Renal cortical epithelial cell (primary cell): Measurements from ENCODE around the gene RHOH. TPM values are rescaled to one million over a fixed set of nuclear protein-coding genes. Genes with fewer than 3 reads are reported as not detected.
A peak's percentile ranks its signal among the peaks of the same experiment; 100 is the strongest.
"Not testable (repeated sequence)": the region's sequence is repeated elsewhere in the genome, so short reads cannot be mapped to it uniquely, and the experiment has no call there.

ENCODE experiments used
- DNase-seq: peaks from one replicate; pipeline ENCODE4 v3.0.0-alpha.2; 2011; ENCODE audit warnings: low read depth
- total RNA-seq: library from RNA; depleted of rRNA; stranded (reverse); fragments of >200 nt; gene quantifications from 2 replicates; pipeline ENCODE4 v1.2.3, GENCODE V29; 2014

Gene RHOH, protein sequence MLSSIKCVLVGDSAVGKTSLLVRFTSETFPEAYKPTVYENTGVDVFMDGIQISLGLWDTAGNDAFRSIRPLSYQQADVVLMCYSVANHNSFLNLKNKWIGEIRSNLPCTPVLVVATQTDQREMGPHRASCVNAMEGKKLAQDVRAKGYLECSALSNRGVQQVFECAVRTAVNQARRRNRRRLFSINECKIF
- total RNA-seq, result not detected in 2 replicates

DNA sequence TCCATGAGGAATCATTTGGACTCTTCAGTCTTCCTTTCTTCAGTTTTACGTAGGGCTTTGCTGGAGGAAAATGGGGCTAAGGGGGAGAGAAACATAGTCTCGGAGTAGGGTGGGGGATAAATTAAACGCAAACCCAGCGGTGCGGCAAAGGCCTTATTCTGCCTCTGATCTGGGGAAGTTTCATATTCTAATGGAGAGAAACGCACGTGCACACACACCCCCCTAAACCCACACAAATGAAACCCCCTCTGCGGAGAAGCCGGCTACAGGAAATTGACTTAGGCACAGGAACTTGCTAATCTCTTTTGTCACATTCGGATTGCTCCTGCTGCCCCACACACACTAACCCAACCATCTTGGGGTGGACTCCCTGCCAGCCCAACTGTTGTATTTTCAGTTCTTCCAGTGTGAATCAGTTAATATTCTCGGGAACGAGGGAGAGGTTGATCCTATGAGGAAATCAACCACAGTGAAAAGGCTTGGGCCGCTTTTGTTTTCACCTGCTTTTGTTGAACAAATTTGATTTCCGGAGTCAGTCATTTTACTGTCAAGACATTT, at the start of gene RHOH:
TSS of gene RHOH (plus strand) at position 308 of the 558 bp plus-strand sequence. CDS start 46,356 bp downstream, outside the sequence.
- DNase-seq, result no peak

DNA sequence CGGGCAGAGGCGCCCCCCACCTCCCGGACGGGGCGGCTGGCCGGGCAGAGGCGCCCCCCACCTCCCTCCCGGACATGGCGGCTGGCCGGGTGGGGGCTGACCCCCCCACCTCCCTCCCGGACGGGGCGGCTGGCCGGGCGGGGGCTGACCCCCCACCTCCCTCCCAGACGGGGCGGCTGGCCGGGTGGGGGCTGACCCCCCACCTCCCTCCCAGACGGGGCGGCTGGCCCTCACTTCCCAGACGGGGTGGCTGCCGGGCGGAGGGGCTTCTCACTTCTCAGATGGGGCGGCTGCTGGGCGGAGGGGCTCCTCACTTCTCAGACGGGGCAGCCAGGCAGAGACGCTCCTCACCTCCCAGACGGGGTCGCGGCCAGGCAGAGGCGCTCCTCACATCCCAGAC, 49.3 kb upstream of the RHOH start:
- DNase-seq, result not testable (repeated sequence)

DNA sequence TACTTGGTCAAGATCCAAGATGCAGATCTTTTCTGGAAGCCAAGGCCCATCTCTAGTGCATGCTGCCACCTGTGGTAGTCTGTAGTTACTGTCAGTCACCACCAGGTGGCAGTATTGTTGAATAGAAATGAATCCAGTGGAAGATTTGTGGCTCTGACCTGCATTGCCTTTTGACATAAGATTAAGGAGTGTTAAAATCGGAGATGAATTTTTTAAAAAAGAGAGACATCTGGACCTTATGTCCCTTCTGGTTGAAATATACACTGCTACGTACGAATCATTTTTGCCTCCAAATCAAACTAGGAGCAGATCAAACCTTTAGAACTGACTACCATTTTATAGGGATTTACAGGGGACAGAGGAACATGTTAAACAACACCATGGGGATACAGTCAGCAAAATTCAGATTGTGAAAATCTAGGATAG, 46.9 kb upstream of the RHOH start:
- peak; percentile 73 for DNase-seq

DNA sequence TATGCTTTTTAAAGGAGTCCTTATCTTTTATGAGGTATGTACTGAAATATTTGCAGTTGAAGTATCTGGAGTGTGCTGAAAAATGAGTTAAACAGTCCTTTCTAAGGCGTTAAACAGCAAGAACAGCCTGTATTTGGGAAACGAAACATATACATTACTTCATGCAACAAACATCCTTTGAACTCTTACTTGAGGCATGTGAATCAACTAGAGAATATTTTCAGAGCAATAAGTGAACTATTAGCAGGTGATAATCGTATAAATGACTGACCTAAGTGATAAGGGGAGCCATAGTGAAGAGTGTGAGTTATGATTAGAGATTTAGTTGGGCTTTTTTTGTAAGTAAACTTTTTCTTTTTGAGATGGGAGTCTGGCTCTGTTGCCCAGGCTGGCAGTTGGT, 45.9 kb upstream of the RHOH start:
- DNase-seq, result peak; percentile 3

DNA sequence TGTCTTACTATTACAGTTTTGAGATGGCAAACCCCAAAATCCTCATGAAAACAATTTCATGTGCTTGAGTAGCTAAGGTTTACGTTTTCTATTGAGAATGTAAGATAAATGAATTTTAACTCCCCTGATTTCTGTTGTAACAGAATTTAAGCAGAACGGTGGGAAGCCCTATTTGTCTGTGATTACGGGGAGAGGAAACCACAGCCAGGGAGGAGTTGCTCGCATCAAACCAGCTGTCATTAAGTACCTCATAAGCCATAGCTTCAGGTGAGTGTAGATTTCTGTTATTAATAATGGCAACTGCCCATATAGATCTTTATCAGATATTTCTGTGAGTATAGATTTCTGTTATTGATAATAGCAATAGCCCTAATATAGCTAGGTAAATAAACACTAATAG, 44.2 kb upstream of the RHOH start:
- DNase-seq, result no peak

DNA sequence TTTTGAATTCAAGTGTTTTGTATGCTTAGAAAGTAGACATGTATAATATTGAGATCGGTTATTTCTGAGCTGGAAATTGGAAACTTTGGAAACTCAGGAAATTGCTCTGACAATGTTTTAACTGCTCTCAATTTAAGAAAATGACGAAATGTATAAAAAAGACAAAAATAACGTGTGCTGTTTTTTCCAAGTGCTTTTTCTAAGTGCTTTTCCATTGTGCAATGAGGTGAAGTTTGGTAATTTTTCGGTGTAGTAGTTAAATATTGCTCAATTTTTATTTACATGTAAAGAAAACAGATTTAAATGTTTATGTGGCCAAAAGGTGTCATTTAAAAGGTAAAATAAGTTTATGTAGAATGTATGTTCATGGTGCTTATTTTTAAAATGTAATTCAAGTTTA, 39.4 kb upstream of the RHOH start:
- DNase-seq, result no peak

DNA sequence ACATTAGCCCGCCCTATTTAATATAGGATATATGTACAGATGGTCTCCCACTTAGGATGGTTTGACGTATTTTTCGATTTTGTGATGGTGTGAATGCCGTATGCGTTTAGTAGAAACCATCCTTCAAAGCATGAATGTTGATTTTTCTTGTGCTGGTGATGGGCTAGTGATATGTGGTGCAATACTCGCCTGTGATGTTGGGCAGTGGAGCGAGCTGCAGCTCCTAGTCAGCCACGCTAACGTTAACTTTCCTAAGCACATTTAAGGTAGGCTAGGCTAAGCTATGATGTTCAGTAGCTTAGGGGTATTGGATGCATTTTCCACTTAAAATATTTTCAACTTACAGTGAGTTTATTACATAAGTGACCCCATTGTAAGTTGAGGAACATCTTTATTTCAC, 36.6 kb upstream of the RHOH start:
- DNase-seq, result no peak

DNA sequence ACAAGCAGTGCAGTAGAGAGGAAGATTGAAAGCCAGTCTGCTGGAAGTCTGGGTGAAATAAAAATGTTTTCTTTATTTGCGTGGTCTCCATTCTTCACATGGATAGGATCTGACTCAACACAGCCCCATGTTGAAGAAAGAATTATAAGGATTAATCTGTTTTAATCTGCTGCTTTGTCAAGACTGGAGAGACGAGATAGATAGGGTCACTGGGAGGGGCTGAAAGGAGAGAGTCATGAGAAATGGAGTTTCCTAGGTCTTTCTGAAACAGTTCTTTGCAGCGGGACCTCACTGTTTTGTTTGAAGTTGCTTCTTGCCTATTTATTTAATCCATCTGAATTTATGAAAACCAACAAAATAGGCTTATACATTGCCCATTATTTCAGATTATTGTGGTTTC, 32.4 kb upstream of the RHOH start:
- no peak for DNase-seq

DNA sequence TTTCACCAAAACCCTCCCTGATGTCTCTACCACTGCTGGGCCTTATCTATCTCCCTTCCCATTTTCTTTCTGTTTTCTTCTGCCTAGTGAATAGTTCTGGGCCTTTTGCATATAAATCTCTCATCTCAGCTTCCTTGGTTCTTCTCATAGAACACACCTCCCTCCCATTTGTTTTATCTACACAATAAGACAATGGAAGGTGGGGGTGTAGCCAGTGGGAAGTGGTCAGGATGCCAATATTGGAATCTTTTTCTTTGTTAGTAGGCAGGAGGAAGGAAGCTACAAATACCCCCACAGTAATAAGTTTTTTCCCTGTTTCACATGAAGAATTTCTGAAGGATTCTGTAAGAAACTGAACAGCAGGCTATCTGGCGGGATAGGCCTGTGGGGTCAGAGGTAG, 30.9 kb upstream of the RHOH start:
- peak; percentile 47 for DNase-seq

DNA sequence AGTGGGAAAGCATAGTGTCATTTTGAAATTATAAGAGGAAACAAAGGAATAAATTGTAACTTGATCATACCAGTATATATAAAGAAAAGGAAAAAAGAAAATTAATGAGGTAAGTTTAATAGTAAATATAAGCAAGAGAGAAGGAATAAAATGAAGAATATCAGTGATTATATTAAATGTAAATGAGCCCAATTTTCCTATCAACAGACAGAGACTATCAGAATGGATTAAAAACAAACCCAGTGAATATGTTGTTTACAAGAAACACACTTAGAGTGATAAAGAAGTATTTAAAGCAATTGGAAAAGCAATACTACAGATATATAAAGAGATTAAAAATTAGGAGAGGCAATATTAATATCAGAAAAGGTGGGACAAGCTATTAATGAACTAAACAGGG, 28.8 kb upstream of the RHOH start:
- no peak for DNase-seq

DNA sequence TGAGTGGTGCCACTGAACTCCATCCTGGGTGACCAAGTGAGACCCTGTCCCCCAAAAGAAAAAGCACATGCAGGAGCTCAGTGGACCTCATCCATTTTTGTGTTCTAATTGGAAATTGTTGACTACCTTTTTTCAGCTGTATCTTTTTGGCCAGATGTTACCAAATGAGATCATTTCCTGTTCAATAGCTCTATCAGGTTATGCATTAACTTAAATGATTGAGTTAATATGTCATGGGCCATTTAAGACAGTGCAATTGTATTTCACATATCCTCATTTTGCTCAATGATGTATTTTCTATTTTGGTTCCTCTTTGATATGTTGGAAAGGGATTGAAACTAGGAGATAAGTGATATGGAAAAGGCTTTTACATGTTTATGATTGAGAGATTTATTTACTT, 26.2 kb upstream of the RHOH start:
- DNase-seq, result peak; percentile 70

DNA sequence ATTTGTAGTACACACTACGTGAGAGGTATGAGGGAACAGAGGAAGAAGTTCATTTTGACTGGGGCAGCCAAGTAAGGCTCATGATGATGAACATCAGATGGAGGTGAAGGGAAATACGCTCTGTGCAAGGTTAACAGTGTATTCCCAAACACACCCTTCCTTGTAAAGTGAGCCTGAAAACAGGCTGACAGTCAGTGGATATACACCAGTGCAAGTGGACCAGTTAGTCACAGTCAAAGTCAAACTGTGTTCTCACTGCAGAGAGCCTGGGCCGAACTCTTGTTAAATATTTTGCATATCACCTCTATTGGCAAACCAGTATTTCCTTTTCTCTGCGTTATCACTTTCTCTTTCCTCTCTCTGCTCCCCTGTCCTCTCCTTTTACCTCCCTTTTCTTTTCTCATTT, 23.4 kb upstream of the RHOH start:
- DNase-seq, result no peak

DNA sequence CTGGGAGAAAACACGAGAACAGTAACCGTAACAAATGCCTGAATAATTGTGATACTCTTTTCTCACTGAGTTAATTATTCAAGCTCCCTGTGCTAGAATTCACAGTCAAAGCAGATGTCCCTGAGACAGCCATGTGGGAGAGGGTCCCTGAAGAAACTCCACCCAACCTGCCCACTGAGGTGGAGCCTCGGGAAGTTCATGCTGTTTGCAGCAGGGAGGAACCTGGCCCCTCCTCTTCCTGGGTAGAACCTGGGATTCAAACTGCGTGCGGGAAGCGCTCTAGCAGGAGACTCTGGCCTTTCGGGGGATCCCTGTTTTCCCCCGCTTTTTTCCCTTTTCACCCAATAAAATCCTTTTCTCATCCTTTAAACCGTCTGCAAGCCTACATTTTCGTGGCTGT, 20.2 kb upstream of the RHOH start:
- DNase-seq, result no peak

DNA sequence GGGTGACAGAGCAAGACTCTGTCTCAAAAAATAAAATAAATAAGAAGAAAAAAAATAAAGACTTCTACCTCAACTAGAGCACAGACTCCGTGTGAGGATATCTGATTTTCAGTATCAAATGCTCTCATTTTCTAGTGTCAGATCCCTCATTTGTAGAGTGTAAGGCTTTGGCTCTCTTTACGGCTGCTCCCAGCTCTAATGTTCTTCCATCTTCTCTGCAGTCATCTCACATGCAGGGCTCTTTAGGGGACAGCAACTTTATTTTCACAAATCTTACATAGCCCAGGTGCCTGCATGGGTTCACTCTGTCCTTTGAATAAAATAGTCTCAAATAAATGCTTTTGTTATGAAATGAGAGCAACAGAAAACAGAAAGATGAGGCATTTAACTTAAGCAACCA, 19.2 kb upstream of the RHOH start:
- DNase-seq, result no peak

DNA sequence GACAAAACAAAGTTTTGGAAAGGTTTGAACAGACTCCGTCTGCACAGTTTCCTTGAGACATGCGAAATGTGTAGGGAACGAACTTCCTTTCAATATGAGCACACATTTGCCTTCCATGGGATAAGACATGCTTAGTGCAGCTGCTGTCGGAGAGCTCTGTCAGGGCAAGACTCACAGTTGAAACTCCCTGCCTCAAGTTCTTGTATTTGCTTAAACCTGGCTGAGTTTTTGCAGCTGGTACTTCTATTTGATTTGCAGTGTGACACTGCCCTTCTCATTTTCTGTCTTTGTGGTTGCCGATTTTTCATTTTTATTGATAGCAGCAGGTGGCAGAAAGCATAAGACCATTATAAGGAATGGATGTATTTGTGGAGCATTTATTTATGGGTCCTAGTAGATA, 18.2 kb upstream of the RHOH start:
- DNase-seq, result no peak

DNA sequence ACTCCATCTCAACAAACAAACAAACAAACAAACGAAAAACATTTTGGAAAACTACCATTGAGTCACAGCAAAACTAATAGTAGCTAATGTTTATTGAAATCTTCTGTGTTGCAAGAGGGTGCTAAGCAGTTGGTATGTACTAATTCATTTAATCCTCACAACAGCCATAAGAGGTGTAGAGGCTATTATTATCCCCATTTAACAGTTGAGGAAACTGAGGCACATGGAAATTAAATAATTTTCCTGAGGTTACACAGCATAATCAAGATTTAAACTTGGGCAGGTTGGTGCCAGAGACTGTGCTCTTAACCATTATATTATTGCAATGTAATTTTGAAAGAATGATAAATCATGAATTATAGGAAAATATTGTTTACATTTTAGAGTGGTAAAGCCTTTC, 17.5 kb upstream of the RHOH start:
- no peak for DNase-seq

DNA sequence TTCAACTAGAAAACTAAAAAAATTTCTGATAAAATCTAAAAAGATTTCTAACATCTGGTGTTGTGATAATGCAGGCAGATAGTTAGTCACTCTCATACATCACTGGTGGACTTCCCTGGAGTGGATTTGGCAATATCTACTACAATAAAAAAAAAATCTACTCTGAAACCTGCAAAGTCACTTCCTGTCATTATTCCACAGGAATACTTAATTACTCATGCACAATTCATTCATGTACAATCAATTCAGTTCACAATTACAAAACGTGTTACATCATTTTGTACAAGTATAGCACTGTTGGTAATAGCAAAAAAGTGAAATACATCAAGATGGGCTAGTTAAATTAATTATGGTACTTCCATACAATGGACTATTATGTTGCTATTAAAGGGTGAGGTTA, 16.5 kb upstream of the RHOH start:
- peak; percentile 94 for DNase-seq

DNA sequence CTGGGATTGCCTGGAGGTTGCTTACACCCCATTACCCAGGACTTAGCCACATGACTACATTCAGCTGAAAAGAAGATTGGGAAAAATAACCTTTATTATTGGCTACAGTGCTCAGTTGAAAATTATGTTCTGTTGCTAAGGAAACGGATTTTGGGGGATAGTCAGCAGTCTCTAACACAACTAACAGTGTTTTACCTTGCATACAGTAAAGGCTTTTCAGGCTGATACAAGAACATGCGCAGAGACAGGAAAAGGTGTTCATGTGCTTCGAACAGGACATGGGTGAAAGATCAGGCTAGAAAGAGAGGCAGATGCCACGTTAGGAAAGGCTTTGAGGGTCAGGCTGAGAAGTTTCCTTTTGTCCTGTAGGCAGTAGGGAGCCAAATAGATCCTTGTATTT, 14.8 kb upstream of the RHOH start:
- DNase-seq, result no peak

DNA sequence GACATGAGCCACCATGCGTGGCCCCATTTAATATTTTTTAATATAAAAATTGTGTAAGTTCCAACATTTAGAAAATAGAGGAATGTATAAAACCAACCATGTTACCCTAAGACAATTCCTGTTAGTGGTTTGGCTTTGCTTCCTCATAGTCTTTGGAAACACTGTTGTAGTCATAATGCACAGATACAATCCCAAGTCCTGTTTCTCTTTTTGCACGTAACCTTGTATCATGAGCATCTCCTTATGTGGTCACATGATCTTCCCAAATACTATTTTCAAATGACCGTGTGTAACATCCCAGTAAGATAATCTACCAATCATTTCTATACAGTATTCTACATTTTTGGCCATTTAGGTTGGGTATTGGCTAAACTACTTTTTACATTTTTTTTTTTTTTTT, 13.9 kb upstream of the RHOH start:
- no peak for DNase-seq

DNA sequence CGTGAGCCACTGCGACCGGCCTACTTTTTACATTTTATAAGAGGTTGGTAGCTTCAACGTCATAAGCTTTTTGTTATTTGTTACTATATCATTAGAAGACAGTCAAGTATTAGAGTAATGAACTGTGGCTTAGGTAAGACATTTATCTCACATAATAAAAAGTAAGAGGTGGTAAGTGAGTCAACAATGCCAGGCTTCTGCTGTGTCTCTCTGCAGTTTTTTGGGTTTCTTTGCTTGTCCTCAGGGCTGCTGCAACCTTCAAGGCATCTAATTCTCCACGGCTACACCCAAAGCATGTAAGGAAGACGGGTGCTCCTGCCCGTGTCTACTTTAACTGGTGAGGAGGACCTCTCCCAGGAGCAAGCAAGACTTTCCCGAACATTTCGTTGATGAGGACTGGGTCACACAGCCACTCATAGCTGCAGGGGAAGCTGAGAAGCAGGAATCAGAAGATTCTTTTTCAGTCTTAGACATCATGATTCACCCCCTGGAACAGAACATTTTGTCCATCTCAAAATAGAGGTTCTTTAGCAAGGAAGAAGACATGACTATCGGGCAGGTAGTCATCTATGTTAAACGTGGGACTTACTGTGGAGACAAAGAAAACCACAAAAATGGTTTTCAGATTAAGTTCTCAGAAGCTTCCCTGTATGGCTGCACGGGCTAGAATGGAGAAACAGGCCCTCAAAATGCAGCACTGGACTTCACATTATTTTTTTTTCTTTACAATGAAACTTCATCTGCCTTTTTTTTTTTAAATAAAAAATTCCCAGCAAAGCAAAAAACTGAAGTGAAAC, 13.0 kb upstream of the RHOH start:
- DNase-seq, result peak; percentile 28

DNA sequence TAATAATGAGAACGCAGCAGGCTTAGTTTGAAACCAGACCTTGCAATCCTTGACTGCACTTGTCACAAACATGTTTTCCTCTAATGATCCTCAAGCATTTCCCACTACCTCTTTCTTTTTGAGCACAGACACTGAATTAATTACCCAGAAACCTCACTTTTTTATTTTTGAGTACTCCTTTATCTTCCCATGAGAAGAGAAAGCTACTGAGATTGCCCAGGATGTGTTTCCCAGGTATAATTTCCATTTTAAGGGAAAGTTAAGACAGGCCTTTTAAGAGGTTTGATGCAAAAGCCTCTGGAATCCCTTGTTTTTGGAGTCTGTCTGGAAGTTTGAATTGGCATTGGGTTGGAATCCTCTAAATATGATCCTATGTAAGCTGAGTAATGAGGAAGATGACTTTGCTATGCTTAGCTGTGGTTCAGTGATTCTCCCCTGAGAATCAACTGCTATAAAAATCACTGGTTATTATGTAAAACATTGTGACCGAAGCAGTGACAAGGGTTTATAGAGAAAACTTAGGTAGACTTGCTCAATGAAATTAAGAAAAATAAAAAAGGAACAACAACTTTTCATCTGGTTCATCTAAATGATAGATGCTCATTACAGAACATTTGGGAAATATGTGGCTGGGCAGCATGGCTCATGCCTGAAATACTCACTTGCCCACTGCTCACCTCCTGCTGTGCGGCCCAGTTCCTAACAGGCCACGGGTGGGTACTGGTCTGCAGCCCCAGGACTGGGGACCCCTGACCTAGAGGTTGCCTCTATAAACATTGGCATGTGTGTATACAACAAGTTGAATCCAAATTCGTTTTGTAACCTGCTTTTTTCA, 10.8 kb upstream of the RHOH start:
- DNase-seq, result peak; percentile 68

DNA sequence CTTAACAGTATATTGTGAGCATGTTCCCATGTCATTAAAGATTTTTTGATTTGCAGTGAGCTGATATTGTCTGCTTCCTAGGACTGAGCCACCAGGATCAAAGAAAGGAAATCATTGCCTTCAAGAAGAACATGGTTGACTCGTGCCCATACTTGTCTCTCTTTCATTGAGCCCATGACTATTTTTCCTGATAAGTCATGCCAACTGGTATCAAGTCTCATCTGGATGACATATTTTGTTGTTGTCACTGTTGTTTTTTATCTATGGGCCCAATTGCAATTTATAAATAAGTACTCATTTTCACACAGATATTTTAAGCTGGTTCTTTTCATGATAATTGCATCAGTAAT, 10.2 kb upstream of the RHOH start:
- DNase-seq, result no peak
